ENCODE measurements around the gene SHISA5.
A peak's percentile ranks its signal among the peaks of the same experiment; 100 is the strongest.

DNA sequence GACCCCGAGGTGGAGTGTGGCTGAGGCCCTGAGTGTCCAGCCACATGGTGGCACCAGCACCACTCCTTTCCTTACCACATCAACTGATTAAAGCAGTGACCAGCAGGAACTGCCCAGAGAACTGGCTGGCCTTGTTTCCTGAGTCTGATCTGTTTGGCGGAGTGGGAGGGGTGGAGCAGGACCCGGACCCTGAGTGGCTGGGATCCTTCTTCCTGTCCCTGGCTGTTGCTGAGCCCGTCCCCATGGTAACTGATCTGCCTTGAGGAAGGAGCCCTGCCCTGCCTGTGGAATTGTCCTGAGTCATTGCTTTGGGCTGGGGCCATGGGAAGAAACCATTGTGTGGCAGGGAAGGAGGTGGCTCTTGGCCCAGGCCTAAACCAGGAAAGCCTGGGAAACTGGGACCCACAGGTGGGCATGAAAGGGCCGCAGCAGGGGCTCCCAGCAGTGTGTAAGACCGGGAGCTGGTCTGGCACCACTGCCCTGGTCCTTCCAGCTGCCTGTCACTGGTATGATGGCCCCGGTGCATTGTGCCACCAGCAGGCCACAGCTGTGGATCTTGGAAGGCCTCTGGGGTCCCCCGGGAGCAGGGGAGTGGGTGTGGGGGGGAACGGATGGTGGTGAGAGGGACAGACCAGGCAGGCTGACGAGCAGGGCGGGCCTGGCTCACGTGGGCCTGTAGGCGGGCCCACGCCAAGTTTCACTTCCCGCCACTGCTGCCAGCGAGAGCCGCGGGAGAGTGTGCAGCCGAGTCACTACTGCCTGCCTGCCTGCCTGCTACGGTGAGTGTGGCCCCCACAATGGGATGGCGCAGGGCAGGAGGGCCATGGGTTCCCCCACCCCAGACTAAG lies 38.2 kb downstream of the SHISA5 start:
- peak; percentile 94 for TF ChIP-seq CTCF (conservative IDR thresholded peaks at IDR 0.05; ENCODE audit: low read depth, low read length)
- no peak for TF ChIP-seq EZH2 (IDR thresholded peaks at IDR 0.05; ENCODE audit: low read length, unreplicated experiment)
- no peak for TF ChIP-seq EZH2phosphoT487 (IDR thresholded peaks at IDR 0.05; ENCODE audit: borderline replicate concordance, low read length)

Data from PC-3 (cell line).